K562 (cell line): Measurements from ENCODE around the gene SLC43A1.

ENCODE experiments used
- CHD2 ChIP-seq: IDR thresholded peaks from 2 replicates; pipeline ENCODE4 v1.6.1; 2011; ENCODE audit warnings: low read depth, low read length
- POLR2A ChIP-seq: fragments of 450-650 bp; conservative IDR thresholded peaks from 2 replicates; pipeline ENCODE4 v1.6.1; 2016

DNA sequence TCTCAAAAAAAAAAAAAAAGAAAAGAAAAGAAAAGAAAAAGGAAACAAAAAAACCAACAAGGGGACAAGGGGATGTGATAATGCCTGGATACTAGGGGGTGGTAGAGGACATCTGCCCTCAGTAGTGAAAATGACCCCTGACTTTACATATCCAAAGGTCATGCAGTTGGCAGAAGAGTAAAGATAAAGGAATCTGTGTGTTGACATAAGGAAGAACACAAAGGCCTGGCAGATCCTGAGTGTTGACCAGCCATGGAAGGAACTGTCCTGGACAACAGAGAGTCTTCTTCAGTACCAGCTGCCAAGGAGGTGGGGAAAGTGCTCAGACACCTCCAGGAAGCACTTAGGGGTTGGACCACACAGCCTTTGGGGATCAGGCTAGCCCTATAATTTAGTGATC is 12.6 kb downstream of the SLC43A1 start:
- no peak for TF ChIP-seq POLR2A
- TF ChIP-seq CHD2, result no peak
